ENCODE measurements around the gene LY9.

GRCh38 chr1:160865337-160865736, 69.4 kb downstream of the LY9 start:
- TF ChIP-seq POLR2A (IDR thresholded peaks at IDR 0.05; ENCODE audit: insufficient read depth in 1 of 2, low read depth in 2 of 2, low read length in 2 of 2) (no peak), CTCF (CRISPR knock-in tag; IDR thresholded peaks at IDR 0.05) (no peak), POLR2AphosphoS5 (IDR thresholded peaks at IDR 0.05; ENCODE audit: low read depth, low read length) (no peak), ELF4 (CRISPR knock-in tag; IDR thresholded peaks at IDR 0.05; ENCODE audit: borderline replicate concordance) (no peak), NKX3-1 (CRISPR knock-in tag; IDR thresholded peaks at IDR 0.05) (no peak), ZNF276 (CRISPR knock-in tag; IDR thresholded peaks at IDR 0.05; ENCODE audit: low read depth) (no peak), SOX13 (IDR thresholded peaks at IDR 0.05) (no peak), SOX13 (CRISPR knock-in tag; conservative IDR thresholded peaks at IDR 0.05 in 1 of 2, IDR thresholded peaks at IDR 0.05 in 1 of 2) (no peak), MZF1 (CRISPR knock-in tag; IDR thresholded peaks at IDR 0.05; ENCODE audit: borderline replicate concordance) (no peak), FOXP1 (IDR thresholded peaks at IDR 0.05) (no peak), FOXP1 (CRISPR knock-in tag; IDR thresholded peaks at IDR 0.05) (no peak), FOXJ3 (CRISPR knock-in tag; IDR thresholded peaks at IDR 0.05; ENCODE audit: borderline replicate concordance) (no peak)

Data from HepG2 (cell line).